OCI-LY1 (cell line): ENCODE measurements around the gene OPTC.
A peak's percentile ranks its signal among the peaks of the same experiment; 100 is the strongest.

ENCODE experiments used
- EZH2 ChIP-seq: fragments of 200-600 bp; sonication (generic), shearing (Covaris generic); IDR thresholded peaks from 2 replicates; pipeline ENCODE4 v1.8.0; 2017; ENCODE audit warnings: borderline replicate concordance, mixed run types, mild to moderate bottlenecking, antibody characterized with exemption, low read length, moderate library complexity, mixed read lengths
- TF ChIP-seq, protein P1 (sequence below): fragments of 200-600 bp; sonication (generic), shearing (Covaris generic); IDR thresholded peaks from 2 replicates; pipeline ENCODE4 v1.5.1; 2017; ENCODE audit warnings: mild to moderate bottlenecking, antibody characterized with exemption, low read length, moderate library complexity, mixed read lengths

DNA sequence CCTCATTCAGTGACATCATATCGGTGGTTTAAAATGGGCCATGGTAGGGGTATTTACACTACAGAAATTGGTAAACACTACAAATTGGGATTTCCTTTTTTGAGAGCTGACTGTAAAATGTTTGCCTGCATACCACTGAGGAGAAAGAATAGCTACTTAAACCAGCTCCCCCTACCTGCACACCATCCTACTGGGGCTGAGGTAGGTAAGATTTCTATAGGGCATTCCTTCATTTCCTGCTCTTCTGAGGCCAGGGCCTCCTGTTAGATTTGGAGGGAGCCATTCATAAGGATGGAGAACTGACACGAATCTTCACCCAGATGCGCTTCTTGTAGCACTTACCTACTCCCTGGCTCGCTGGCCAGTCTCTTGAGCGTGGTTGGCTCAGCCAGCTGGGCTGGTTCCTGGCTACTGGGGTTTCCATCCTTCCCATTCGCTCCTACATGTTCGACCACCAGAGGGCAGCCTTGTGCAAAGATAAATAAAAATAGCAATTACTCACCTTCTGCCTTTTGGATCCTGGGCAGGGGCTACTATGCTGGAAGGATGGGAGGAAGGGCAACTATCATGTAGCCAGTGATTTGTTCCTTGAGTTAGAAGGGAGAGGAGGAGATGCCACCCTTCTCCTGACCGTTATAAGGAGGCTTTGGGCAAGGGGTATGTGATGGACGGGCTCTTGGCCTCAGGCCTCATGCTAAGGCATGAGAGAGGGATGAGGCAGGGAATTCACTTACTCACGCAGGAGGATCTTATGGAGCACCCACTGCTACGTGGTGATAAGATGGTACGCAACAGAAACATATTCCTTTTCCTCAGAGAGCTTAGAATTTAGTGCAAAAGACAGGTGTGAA is 10.7 kb downstream of the OPTC start:
- TF ChIP-seq, protein P1, sequence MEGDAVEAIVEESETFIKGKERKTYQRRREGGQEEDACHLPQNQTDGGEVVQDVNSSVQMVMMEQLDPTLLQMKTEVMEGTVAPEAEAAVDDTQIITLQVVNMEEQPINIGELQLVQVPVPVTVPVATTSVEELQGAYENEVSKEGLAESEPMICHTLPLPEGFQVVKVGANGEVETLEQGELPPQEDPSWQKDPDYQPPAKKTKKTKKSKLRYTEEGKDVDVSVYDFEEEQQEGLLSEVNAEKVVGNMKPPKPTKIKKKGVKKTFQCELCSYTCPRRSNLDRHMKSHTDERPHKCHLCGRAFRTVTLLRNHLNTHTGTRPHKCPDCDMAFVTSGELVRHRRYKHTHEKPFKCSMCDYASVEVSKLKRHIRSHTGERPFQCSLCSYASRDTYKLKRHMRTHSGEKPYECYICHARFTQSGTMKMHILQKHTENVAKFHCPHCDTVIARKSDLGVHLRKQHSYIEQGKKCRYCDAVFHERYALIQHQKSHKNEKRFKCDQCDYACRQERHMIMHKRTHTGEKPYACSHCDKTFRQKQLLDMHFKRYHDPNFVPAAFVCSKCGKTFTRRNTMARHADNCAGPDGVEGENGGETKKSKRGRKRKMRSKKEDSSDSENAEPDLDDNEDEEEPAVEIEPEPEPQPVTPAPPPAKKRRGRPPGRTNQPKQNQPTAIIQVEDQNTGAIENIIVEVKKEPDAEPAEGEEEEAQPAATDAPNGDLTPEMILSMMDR, result peak; percentile 91
- no peak for TF ChIP-seq EZH2
